Measurements from ENCODE around the gene PATJ. TPM values are rescaled to one million over a fixed set of nuclear protein-coding genes. Genes with fewer than 3 reads are reported as not detected.
A peak's percentile ranks its signal among the peaks of the same experiment; 100 is the strongest.

The PATJ gene
- total RNA-seq, 1 donor from 2014 or later: 126 TPM

DNA sequence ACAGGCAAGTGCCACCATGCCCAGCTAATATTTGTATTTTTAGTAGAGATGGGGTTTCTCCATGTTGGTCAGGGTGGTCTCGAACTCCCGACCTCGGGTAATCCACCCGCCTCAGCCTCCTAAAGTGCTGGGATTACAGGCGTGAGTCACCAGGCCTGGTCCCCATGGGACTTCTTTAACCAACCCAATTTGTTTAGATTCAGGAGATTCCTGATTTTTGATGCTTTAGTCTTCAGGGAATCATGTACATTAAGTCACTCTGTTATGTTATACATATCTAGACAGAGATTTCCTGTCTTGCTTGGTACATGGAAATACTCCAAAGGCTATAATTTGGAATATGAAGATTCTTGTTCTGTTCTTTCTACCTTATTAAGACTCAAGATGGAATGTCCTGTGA, 250.0 kb downstream of the PATJ start:
- Mint-ChIP-seq H3K9me3 (ENCODE audit: low read depth) (no peaks in the 10 kb centered on the region), H3K4me3 (ENCODE audit: low read depth) (no peak overlapping the region), H3K27me3 (no peaks in the 10 kb centered on the region), H3K27ac (no peak overlapping the region), H3K36me3 (ENCODE audit: insufficient read depth) (peaks cover 25% of the 10 kb centered on the region), H3K4me1 (ENCODE audit: low read depth) (no peaks in the 10 kb centered on the region)
- DNase-seq (ENCODE audit: low spot score, unreplicated experiment): no peak
- TF ChIP-seq, protein P1, sequence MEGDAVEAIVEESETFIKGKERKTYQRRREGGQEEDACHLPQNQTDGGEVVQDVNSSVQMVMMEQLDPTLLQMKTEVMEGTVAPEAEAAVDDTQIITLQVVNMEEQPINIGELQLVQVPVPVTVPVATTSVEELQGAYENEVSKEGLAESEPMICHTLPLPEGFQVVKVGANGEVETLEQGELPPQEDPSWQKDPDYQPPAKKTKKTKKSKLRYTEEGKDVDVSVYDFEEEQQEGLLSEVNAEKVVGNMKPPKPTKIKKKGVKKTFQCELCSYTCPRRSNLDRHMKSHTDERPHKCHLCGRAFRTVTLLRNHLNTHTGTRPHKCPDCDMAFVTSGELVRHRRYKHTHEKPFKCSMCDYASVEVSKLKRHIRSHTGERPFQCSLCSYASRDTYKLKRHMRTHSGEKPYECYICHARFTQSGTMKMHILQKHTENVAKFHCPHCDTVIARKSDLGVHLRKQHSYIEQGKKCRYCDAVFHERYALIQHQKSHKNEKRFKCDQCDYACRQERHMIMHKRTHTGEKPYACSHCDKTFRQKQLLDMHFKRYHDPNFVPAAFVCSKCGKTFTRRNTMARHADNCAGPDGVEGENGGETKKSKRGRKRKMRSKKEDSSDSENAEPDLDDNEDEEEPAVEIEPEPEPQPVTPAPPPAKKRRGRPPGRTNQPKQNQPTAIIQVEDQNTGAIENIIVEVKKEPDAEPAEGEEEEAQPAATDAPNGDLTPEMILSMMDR (IDR thresholded peaks at IDR 0.05; ENCODE audit: unreplicated experiment): no peak

DNA sequence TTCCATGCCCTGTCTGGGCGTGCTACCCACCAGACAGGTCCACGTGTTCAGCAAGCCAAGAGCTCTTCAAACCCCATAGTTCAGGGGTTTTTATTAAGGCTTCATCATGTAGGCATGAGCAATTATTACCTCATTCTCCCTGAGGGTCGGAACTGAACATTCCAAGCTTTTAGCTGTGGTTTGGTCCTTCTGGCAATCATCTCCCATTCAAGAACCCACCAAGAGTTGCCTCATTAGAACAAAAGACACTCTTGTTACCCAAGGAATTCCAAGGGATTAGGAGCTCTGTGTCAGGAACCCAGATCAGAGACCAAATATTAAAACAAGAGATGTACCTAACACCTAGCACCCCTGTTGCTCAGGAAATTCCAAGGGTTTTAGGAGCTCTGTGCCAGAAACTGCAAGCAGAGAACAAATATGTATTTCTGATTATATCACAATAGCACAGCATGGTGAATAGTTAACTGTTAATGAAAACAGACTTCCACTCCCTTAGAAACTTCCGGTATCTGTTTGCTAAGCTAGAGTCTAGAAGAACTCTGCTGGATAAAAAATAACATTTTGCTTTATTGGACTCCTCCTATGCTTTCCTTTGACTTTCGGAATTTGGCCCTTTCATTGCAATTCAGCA, 251.2 kb downstream of the PATJ start:
- no peaks in the 10 kb centered on the region for H3K4me1 Mint-ChIP-seq (ENCODE audit: low read depth)
- H3K9me3 Mint-ChIP-seq (ENCODE audit: low read depth): no peaks in the 10 kb centered on the region
- no peaks in the 10 kb centered on the region for H3K27me3 Mint-ChIP-seq
- H3K4me3 Mint-ChIP-seq (ENCODE audit: low read depth): no peak overlapping the region
- H3K27ac Mint-ChIP-seq: peak overlapping the region; percentile 20
- no peak for DNase-seq (ENCODE audit: low spot score, unreplicated experiment)
- TF ChIP-seq, protein P1 (IDR thresholded peaks at IDR 0.05; ENCODE audit: unreplicated experiment): no peak
- H3K36me3 Mint-ChIP-seq (ENCODE audit: insufficient read depth): peaks cover 25% of the 10 kb centered on the region

GRCh38 chr1:61995641-61996040, 253.4 kb downstream of the PATJ start:
- Mint-ChIP-seq H3K9me3 (ENCODE audit: low read depth) (peaks cover 3% of the 10 kb centered on the region), H3K27ac (peak overlapping the region; percentile 81), H3K4me3 (ENCODE audit: low read depth) (no peak overlapping the region), H3K36me3 (ENCODE audit: insufficient read depth) (peaks cover 29% of the 10 kb centered on the region), H3K27me3 (no peaks in the 10 kb centered on the region), H3K4me1 (ENCODE audit: low read depth) (no peaks in the 10 kb centered on the region)
- no peak for DNase-seq (ENCODE audit: low spot score, unreplicated experiment)
- TF ChIP-seq, protein P1 (IDR thresholded peaks at IDR 0.05; ENCODE audit: unreplicated experiment): no peak

DNA sequence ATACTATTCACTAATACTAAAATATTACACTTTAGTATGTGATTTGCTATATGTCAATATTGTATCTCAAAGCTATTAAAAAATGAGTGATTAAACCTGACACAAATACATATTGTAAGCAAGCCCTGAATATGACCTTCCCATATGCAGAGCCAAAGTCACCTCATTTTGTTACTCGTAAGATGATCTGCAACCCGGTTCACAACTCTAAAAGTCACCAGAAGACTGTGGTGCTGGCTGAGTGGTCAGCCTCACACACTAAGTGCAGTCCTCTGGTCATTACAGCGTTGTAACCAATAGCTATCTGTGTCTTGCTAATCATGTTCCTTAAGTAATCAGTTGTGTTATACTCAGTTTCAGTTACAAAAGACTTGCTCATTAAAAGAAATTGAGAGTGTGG, 254.8 kb downstream of the PATJ start:
- Mint-ChIP-seq H3K27me3 (no peaks in the 10 kb centered on the region), H3K9me3 (ENCODE audit: low read depth) (peaks cover 3% of the 10 kb centered on the region), H3K4me3 (ENCODE audit: low read depth) (no peak overlapping the region), H3K27ac (no peak overlapping the region), H3K4me1 (ENCODE audit: low read depth) (no peaks in the 10 kb centered on the region), H3K36me3 (ENCODE audit: insufficient read depth) (peaks cover 26% of the 10 kb centered on the region)
- DNase-seq (ENCODE audit: low spot score, unreplicated experiment): no peak
- TF ChIP-seq, protein P1 (IDR thresholded peaks at IDR 0.05; ENCODE audit: unreplicated experiment): no peak

- H3K4me1 Mint-ChIP-seq (ENCODE audit: low read depth): no peaks in the 10 kb centered on the region
- peak overlapping the region; percentile 63 for H3K27ac Mint-ChIP-seq
- TF ChIP-seq, protein P1 (IDR thresholded peaks at IDR 0.05; ENCODE audit: unreplicated experiment): no peak
- no peak for DNase-seq (ENCODE audit: low spot score, unreplicated experiment)
- no peak overlapping the region for H3K4me3 Mint-ChIP-seq (ENCODE audit: low read depth)
- peaks cover 13% of the 10 kb centered on the region for H3K36me3 Mint-ChIP-seq (ENCODE audit: insufficient read depth)
- H3K9me3 Mint-ChIP-seq (ENCODE audit: low read depth): peaks cover 3% of the 10 kb centered on the region
- H3K27me3 Mint-ChIP-seq: no peaks in the 10 kb centered on the region
Measured at GRCh38 chr1:62003777-62004176, 261.5 kb downstream of the PATJ start.
